ENCODE measurements around the gene ITGA11.

ITGA11 gene

DNA sequence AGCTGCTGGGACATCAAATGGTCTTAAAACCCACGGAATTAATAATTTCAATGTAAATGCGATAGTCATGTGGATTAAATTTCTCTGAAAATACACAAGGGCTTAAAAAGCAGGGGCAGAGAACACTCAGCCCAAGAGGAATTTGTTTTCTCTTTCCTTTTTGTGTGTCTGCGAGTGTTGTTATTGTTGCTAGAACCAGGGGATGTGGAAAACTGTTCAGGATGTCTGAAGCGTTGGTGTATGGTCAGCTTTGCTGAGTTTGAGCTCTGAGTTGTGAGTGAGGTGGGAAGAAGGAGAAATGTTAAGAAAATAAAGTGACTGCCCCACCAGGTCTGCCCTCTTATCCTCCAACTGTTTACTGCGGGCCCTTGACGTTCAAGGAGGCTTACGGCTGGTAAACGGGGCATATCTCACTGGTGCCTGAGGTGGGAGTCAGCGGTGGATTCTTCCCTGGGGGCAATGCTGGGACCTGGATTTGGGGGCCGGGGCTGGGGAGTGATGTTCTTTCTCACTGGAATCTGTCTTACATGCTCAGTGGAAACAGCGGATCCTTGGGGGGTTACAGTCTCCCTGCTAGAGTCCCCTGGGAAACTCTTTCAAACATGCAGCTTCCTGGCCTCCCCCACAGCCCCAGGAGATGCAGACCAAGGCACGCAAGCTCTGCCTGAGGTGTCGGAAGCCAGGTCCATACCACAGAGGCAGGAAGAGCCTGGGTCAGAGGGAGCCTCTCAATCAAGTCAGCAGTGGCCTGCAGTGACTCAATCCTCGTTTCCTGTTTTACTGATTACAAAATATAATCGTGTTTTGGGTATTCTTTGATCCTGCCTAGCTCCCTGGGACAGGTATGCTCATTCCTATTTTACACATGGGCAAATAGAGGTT is 41.8 kb downstream of the ITGA11 start:
- Histone ChIP-seq H3K4me3 (ENCODE audit: low read depth, low read length) (no peak overlapping the region), H3K36me3 (ENCODE audit: control insufficient read depth, insufficient read depth, low read length) (no peaks in the 10 kb centered on the region), H3K27me3 (ENCODE audit: control insufficient read depth, insufficient read depth, low read length) (peaks cover 3% of the 10 kb centered on the region), H3K4me1 (ENCODE audit: control insufficient read depth, insufficient read depth, low read length) (no peaks in the 10 kb centered on the region), H3K9ac (ENCODE audit: low read depth, low read length) (no peak overlapping the region), H3K9me3 (ENCODE audit: control insufficient read depth, insufficient read depth, low read length) (no peaks in the 10 kb centered on the region)

DNA sequence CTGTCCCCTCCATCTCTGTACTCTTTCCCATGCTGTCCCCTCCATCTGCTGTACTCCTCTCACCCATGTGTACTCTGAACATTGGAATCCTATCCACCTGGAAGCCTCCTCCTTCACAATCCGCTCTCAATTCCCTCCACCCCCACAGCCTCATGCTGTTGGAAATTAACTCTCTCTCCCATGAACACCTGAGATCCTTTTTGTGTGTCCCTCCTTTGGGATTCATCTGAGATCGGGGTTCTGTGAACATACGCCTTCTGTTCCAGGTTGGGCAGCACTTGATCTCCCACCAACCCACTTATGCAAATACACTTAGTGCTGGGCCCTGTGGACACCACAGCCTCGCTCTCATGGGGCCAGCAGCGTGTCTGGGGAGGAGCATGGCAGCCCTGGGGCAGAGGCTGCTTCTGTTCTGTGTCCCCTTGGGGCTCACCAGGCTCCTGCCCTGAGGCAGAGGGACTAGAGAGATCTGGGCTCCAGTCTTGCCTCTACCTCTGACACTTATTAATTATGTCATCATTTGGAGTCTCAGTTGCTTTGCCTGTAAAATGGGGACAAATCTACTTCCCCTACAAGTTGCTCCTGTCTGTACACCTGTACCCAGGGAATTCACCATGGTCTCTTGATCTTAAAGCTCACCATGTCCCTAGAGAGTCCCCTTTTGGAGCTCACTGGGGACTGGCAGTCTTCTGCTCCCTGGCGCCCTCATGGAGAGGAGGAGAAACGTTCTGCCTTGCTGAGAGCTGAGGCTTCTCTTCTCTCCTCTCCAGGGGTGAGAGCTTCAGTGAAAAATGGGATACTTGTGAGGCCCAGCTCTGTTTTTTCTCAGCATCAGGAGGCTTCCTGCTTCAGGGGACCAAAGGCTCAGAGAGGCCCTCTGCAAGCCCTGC is 42.7 kb downstream of the ITGA11 start:
- Histone ChIP-seq H3K9me3 (ENCODE audit: control insufficient read depth, insufficient read depth, low read length) (no peaks in the 10 kb centered on the region), H3K4me1 (ENCODE audit: control insufficient read depth, insufficient read depth, low read length) (no peaks in the 10 kb centered on the region), H3K36me3 (ENCODE audit: control insufficient read depth, insufficient read depth, low read length) (no peaks in the 10 kb centered on the region), H3K27me3 (ENCODE audit: control insufficient read depth, insufficient read depth, low read length) (peaks cover 3% of the 10 kb centered on the region), H3K4me3 (ENCODE audit: low read depth, low read length) (no peak overlapping the region), H3K9ac (ENCODE audit: low read depth, low read length) (no peak overlapping the region)

DNA sequence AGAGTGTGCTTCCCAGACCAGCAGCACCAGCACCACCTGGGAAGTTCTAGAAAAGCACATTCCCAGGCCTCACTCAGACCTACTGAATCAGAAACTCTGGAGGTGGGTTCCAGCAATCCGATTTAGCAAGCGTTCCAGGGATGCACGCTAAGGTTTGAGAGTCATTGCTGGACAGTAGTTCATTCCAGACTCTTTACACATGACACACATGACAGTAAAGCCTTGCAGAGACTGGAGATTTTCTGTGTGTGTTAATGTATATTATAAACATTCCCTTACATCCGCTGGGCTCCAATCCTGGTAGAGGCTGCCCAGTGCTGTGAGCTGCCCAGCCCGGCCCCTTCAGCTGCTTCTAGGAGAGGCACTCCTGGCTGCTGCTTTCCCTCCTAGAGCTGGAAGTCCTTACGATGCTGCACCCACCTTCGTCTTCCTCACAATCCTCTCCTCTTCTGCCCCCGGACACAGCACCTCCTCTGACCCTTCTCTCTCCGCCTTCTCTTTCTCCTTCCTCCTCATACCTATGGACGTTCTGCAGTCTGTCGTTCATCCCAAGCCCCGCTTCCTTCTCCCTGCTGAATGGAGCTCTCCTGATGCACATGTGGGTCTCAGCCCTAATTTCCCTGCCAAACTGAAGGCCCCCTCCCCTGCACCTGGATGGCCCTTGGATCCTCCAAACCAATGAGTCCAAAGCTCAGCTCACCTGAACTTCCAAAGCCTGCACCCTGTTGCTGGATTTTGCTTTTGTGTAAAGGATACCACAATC is 44.4 kb downstream of the ITGA11 start:
- no peak overlapping the region for H3K9ac ChIP-seq (ENCODE audit: low read depth, low read length)

DNA sequence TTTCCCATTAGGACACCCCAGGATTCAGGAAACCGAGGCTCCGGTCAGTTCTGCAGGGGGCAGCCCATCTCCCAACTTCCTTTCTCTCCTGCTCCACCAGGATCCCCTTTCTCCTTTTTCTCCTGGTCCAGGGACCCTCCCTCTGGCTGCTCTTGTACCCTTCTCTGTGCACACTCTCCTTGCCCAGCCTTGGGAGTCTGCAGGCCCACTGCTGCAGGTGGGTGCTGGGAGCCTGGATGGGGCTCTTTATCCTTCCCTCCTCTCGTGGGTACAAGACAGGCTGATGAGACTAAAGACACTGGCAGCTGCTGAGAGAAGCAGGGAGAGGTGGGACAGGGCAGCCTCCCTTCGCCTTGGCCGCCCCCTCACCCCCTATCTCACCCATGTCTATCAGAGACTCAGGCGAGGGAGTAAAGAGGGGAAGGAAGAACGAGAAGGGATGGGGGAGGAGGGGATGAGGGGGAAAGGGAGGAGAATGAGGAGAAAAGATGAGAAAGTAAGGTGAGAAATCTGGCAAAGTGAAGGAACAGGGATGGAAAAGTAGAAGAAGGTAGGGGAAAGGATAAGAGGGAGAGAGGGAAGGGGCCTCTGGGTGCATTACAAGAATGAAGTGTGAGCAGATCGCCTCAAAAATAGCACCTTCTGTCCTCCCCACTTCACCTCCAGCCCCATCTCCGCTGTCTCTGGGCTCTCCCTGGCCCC is 45.2 kb downstream of the ITGA11 start:
- no peak overlapping the region for H3K9ac ChIP-seq (ENCODE audit: low read depth, low read length)
- no peaks in the 10 kb centered on the region for H3K9me3 ChIP-seq (ENCODE audit: control insufficient read depth, insufficient read depth, low read length)
- no peaks in the 10 kb centered on the region for H3K36me3 ChIP-seq (ENCODE audit: control insufficient read depth, insufficient read depth, low read length)
- H3K4me1 ChIP-seq (ENCODE audit: control insufficient read depth, insufficient read depth, low read length) = no peaks in the 10 kb centered on the region
- H3K4me3 ChIP-seq (ENCODE audit: low read depth, low read length) = no peak overlapping the region
- peaks cover 5% of the 10 kb centered on the region for H3K27me3 ChIP-seq (ENCODE audit: control insufficient read depth, insufficient read depth, low read length)

More for the DNA sequence above, 44.4 kb downstream of the ITGA11 start:
- Histone ChIP-seq H3K27me3 (ENCODE audit: control insufficient read depth, insufficient read depth, low read length) (peaks cover 4% of the 10 kb centered on the region), H3K36me3 (ENCODE audit: control insufficient read depth, insufficient read depth, low read length) (no peaks in the 10 kb centered on the region), H3K9me3 (ENCODE audit: control insufficient read depth, insufficient read depth, low read length) (no peaks in the 10 kb centered on the region), H3K4me1 (ENCODE audit: control insufficient read depth, insufficient read depth, low read length) (no peaks in the 10 kb centered on the region), H3K4me3 (ENCODE audit: low read depth, low read length) (no peak overlapping the region)

DNA sequence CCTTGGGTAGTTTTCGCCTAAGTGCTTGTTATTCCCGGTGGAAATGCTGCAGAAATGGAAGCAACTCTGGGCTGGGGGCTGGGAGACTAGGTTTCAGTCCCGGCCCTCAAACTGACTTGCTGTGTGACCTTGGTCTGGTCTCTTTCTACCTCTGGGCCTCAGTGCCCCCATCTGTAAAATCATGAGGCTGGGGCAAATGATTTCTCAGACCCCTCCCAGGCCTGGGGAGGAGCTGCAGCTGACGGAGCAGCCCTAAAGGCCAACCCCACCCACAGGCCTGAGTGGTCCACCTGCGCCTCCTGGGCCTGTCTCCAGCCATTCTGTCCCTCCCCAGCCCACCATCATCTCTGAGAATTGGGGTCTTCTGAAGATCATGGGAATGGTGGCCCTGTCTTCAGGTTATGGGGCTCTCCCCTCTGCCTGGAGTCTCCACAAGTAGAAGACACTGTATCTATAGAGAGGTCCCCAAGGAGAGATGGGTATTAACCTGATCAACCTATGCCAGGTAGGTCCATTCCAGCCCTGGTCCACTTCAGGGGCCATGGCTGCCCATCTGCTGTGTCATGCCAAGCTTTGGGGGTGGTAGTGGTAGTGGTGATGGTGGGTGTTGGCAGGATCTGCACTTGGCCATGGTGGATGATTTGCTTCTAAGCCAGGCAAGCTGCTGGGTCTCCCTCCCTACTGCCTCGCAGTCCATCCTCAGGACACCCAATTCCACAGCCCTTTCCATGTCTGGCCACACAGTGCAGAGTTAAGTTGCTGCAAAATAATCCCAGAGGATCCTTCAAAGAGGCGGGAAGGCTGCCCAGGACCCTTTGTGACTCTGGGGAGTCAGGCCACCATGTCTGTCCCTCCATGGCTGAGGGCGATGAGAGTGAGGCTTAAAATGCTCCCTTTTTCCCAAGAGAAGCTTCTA is 46.0 kb downstream of the ITGA11 start:
- no peaks in the 10 kb centered on the region for H3K36me3 ChIP-seq (ENCODE audit: control insufficient read depth, insufficient read depth, low read length)
- peaks cover 5% of the 10 kb centered on the region for H3K27me3 ChIP-seq (ENCODE audit: control insufficient read depth, insufficient read depth, low read length)
- no peaks in the 10 kb centered on the region for H3K9me3 ChIP-seq (ENCODE audit: control insufficient read depth, insufficient read depth, low read length)
- H3K4me3 ChIP-seq (ENCODE audit: low read depth, low read length) = no peak overlapping the region
- no peaks in the 10 kb centered on the region for H3K4me1 ChIP-seq (ENCODE audit: control insufficient read depth, insufficient read depth, low read length)
- H3K9ac ChIP-seq (ENCODE audit: low read depth, low read length) = no peak overlapping the region

DNA sequence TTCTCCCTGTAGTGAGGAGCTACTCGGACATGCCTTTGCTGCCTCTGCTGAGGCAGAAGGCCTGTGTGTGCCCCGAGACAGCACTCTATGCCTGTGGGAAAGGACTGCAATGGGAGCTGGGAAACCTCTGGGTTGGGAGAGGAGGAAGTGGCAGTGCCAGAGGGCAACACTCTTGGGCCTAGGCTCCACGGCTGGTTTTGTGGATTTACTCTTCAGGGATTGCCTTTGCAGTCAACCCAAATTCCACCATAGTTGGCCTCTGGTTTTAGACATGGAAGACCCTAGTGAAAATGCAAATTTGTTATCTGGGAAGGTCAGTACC is 46.8 kb downstream of the ITGA11 start:
- Histone ChIP-seq H3K4me3 (ENCODE audit: low read depth, low read length) (no peak overlapping the region), H3K9me3 (ENCODE audit: control insufficient read depth, insufficient read depth, low read length) (no peaks in the 10 kb centered on the region), H3K9ac (ENCODE audit: low read depth, low read length) (no peak overlapping the region), H3K36me3 (ENCODE audit: control insufficient read depth, insufficient read depth, low read length) (no peaks in the 10 kb centered on the region), H3K27me3 (ENCODE audit: control insufficient read depth, insufficient read depth, low read length) (peaks cover 5% of the 10 kb centered on the region), H3K4me1 (ENCODE audit: control insufficient read depth, insufficient read depth, low read length) (no peaks in the 10 kb centered on the region)

DNA sequence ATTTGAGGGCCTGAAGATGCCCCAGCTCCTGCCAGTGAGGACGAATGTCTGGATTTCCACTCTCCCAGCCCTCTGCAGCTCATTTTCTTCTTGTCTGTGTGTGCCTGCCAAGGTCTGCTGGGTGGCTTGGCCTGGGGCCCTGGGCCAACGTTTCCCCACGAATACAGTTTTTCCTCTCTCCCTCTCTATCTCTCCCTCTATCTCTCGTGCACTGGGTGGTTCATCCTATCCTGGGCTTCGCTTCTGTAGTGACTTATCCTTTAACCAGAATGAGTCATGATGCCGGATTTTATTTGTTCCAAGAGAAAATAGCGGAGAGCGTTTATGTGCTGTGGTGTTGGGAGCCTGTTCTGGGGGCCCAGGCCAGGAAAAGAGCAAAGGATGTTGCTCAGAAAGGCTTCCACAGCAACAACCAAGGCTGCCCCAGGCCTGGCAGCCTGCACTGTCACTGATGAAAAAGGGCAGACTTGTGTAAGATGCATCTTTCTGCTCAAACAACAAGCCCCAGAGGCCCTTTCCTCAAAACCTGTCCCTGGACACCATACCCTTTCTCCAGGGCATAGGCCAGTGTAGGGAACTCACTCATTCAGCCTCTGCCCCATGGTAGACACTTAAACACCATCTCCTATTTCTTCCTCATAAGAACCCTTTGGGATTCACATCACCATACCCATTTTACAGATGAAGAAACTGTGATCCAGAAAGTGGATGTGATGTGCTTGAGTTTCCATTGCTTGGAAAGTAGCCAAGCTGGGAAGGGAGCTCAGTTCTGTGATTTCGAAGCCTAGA is 47.3 kb downstream of the ITGA11 start:
- no peak overlapping the region for H3K9ac ChIP-seq (ENCODE audit: low read depth, low read length)
- no peaks in the 10 kb centered on the region for H3K9me3 ChIP-seq (ENCODE audit: control insufficient read depth, insufficient read depth, low read length)
- H3K27me3 ChIP-seq (ENCODE audit: control insufficient read depth, insufficient read depth, low read length) = peaks cover 5% of the 10 kb centered on the region
- H3K36me3 ChIP-seq (ENCODE audit: control insufficient read depth, insufficient read depth, low read length) = no peaks in the 10 kb centered on the region
- no peak overlapping the region for H3K4me3 ChIP-seq (ENCODE audit: low read depth, low read length)
- no peaks in the 10 kb centered on the region for H3K4me1 ChIP-seq (ENCODE audit: control insufficient read depth, insufficient read depth, low read length)

DNA sequence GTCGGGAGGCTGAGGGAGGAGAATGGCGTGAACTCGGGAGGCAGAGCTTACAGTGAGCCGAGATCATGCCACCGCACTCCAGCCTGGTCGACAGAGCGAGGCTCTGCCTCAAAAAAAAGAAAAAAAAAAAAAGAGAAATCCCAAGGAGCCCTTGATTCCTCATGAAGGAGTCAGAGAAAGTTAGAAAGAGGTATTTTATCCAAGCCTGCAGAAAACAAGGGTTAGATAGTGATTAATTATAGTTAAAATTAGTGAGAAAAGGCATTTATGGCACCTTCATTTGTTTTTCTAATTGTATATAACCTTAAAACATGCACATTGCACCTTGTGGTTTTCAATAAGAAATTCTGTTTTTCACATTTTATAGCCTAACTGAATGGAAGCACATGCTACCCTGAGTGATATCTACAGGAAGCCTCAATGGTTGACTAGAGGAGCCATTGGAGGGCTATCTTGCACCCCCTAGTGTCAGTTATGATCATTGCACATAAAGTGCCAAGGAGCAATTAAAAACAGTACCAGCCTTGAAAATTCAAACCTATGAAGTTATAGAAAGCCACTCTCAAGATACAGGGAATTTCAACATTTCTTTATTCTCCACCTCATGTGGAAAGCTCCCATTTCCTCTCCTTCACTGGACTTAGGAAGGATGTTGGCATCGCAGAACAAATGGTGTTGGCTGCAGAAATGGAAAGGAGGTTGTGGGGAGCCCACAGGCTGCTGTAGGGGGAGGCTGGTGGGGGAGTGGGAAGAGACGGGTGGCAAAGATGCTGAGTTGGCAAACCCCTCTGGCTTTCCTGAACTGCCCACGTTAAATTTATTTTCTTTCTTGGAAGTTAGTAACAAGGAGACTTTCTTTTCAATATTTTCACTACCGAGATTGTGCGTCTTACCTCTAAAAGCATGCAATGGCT is 48.5 kb downstream of the ITGA11 start:
- H3K4me1 ChIP-seq (ENCODE audit: control insufficient read depth, insufficient read depth, low read length) = no peaks in the 10 kb centered on the region
- H3K4me3 ChIP-seq (ENCODE audit: low read depth, low read length) = no peak overlapping the region

DNA sequence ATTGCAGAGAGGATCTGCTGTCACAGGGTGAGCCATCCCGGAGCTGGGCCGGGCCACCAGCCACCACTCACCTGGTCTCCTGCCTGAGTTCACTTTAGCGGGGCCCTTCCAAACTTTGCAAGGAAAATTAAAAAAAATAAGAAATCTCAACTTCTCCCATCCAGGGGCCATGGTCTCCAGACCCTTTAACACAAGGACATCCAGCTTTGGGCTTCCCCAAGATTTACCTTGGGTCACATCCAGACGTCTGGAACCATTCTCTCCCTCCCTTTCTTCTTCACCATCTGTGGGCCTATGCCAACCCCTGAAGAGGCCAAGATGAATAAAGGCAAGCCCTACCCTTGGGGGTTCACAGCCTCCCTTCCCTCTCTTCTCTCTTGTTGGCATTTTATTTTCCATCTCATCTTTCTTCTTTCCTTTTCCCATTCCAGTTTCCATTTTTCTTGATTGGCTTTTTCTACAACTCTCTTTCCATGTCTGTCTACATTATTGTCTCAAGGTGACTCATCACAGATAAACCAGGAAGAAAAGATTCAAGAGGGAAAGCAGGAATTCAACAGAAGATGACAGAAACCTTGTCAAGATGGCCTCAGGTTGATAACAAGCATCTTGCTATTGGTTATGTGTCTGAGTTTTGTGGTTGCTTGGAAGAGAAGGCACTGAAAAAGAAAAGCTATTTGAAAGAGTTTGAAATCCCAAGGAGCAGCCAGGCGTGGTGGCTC is 49.5 kb downstream of the ITGA11 start:
- no peaks in the 10 kb centered on the region for H3K36me3 ChIP-seq (ENCODE audit: control insufficient read depth, insufficient read depth, low read length)
- H3K4me3 ChIP-seq (ENCODE audit: low read depth, low read length) = no peak overlapping the region
- no peaks in the 10 kb centered on the region for H3K9me3 ChIP-seq (ENCODE audit: control insufficient read depth, insufficient read depth, low read length)
- peaks cover 2% of the 10 kb centered on the region for H3K27me3 ChIP-seq (ENCODE audit: control insufficient read depth, insufficient read depth, low read length)
- no peak overlapping the region for H3K9ac ChIP-seq (ENCODE audit: low read depth, low read length)
- no peaks in the 10 kb centered on the region for H3K4me1 ChIP-seq (ENCODE audit: control insufficient read depth, insufficient read depth, low read length)

More for the DNA sequence above, 48.5 kb downstream of the ITGA11 start:
- no peaks in the 10 kb centered on the region for H3K9me3 ChIP-seq (ENCODE audit: control insufficient read depth, insufficient read depth, low read length)
- H3K27me3 ChIP-seq (ENCODE audit: control insufficient read depth, insufficient read depth, low read length) = peaks cover 5% of the 10 kb centered on the region
- no peak overlapping the region for H3K9ac ChIP-seq (ENCODE audit: low read depth, low read length)
- no peaks in the 10 kb centered on the region for H3K36me3 ChIP-seq (ENCODE audit: control insufficient read depth, insufficient read depth, low read length)

Data from iPS-15b (cell line).